Nephron progenitor cell (in vitro differentiated cells): ENCODE data around the gene HCLS1.
A peak's percentile ranks its signal among the peaks of the same experiment; 100 is the strongest.

Source experiments
- DNase-seq: peaks from one replicate; pipeline ENCODE4 v3.0.0; 2021
- H3K27ac Mint-ChIP-seq: 2 replicates; pipeline ENCODE4 v1.8.0; 2021; ENCODE audit warnings: mild to moderate bottlenecking, moderate library complexity, mixed read lengths
- H3K27me3 Mint-ChIP-seq: 2 replicates; pipeline ENCODE4 v1.8.0; 2021; ENCODE audit warnings: mild to moderate bottlenecking, low read depth, mixed read lengths; ENCODE audit not compliant: poor library complexity
- H3K36me3 Mint-ChIP-seq: 2 replicates; pipeline ENCODE4 v1.8.0; 2021; ENCODE audit warnings: low read depth, mixed read lengths
- H3K4me1 Mint-ChIP-seq: 2 replicates; pipeline ENCODE4 v1.8.0; 2021; ENCODE audit warnings: mixed read lengths
- H3K4me3 Mint-ChIP-seq: 2 replicates; pipeline ENCODE4 v1.8.0; 2021; ENCODE audit warnings: mild to moderate bottlenecking, moderate library complexity, mixed read lengths
- H3K9me3 Mint-ChIP-seq: 2 replicates; pipeline ENCODE4 v1.8.0; 2021; ENCODE audit warnings: mild to moderate bottlenecking, moderate library complexity, mixed read lengths
- TF ChIP-seq, protein P1 (sequence below): fragments of 200-600 bp; sonication (generic); IDR thresholded peaks from 2 replicates; pipeline ENCODE4 v1.5.0; 2021; ENCODE audit warnings: antibody characterized with exemption

The HCLS1 gene

DNA sequence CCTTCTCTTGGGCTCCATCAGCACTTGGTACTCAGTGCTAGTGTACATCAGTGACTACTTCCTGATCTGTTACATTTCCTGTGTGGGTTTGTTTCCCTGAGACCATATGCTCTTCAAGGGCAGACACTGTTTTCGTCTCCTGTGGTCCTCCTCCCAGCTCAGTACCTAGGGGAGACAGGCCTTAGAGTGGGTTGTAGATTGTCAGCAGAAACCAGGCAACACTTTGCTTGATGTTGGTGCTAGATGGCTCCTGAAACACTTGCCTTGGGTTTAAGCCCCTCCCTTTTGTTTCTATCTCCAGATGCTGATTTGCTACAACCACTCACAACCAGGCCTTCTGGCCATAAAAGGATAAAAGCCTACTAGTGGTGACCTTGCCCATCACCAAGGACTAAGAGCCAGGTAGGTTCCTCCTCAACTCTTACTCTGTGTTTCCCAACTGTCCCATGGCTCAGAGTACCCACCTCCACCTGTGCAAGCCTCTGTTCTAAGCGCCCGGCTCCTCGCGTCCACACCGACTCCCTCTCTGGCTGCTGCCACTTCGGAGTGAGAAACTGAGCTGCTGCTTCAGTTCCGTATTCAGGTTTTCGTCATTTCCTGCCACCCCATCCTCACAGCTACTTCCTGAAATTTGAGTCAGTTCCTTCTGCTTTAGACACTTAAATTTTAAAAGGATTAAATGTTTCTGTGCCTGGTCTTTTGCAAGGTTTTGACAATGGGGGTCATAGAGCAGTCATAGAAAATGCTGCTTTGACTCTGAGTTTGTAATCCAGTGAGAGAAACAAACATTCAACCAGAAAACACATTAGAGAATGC lies at the start of gene HCLS1:
Gene HCLS1, minus strand, starts transcription at position 548 of the 816 bp plus-strand sequence. CDS start 2,556 bp downstream, outside the sequence.
- Mint-ChIP-seq H3K4me3 (no peak within 1 kb of the TSS), H3K4me1 (no peaks in the 10 kb centered on the region), H3K9me3 (no peaks in the 10 kb centered on the region), H3K36me3 (peaks cover 14% of the 10 kb centered on the region), H3K27ac (peak within 1 kb of the TSS; percentile 23), H3K27me3 (no peaks in the 10 kb centered on the region)
- TF ChIP-seq, protein P1, sequence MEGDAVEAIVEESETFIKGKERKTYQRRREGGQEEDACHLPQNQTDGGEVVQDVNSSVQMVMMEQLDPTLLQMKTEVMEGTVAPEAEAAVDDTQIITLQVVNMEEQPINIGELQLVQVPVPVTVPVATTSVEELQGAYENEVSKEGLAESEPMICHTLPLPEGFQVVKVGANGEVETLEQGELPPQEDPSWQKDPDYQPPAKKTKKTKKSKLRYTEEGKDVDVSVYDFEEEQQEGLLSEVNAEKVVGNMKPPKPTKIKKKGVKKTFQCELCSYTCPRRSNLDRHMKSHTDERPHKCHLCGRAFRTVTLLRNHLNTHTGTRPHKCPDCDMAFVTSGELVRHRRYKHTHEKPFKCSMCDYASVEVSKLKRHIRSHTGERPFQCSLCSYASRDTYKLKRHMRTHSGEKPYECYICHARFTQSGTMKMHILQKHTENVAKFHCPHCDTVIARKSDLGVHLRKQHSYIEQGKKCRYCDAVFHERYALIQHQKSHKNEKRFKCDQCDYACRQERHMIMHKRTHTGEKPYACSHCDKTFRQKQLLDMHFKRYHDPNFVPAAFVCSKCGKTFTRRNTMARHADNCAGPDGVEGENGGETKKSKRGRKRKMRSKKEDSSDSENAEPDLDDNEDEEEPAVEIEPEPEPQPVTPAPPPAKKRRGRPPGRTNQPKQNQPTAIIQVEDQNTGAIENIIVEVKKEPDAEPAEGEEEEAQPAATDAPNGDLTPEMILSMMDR: no peak
- no peak for DNase-seq

- Mint-ChIP-seq H3K4me1 (no peaks in the 10 kb centered on the region), H3K9me3 (no peaks in the 10 kb centered on the region), H3K4me3 (no peak overlapping the region), H3K36me3 (peaks cover 68% of the 10 kb centered on the region), H3K27ac (no peak overlapping the region), H3K27me3 (peaks cover 2% of the 10 kb centered on the region)
- DNase-seq: no peak
- TF ChIP-seq, protein P1: no peak
Measured at GRCh38 chr3:121710347-121710746, 49.6 kb upstream of the HCLS1 start.

GRCh38 chr3:121707531-121708273 lies 47.0 kb upstream of the HCLS1 start:
- no peak overlapping the region for H3K4me3 Mint-ChIP-seq
- H3K9me3 Mint-ChIP-seq: peaks cover 11% of the 10 kb centered on the region
- H3K4me1 Mint-ChIP-seq: no peaks in the 10 kb centered on the region
- no peaks in the 10 kb centered on the region for H3K27me3 Mint-ChIP-seq
- no peak for DNase-seq
- H3K36me3 Mint-ChIP-seq: peaks cover 68% of the 10 kb centered on the region
- TF ChIP-seq, protein P1: no peak
- H3K27ac Mint-ChIP-seq: no peak overlapping the region

DNA sequence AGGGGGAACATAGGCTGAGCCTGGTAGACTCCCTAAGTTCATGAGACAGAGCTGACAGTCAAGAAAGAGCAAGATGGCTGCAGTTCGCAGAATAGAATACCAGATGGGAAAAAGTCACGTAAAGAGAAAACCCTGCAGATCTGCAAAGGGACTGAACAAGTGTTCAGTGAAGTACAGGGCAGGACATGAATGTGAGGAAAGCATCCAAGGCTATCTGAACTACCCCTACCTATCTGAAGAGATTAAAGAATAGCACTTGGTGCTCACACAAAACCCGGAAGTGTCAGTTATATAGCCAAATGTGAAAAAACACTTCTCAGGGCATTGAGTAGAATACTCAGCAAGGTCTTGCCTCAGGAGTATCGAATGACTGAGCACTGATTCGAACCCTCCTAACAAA lies 44.8 kb upstream of the HCLS1 start:
- Mint-ChIP-seq H3K36me3 (peaks cover 70% of the 10 kb centered on the region), H3K4me1 (no peaks in the 10 kb centered on the region), H3K27ac (no peak overlapping the region), H3K27me3 (no peaks in the 10 kb centered on the region), H3K9me3 (peaks cover 11% of the 10 kb centered on the region), H3K4me3 (no peak overlapping the region)
- no peak for DNase-seq
- TF ChIP-seq, protein P1: no peak

- H3K4me1 Mint-ChIP-seq: no peaks in the 10 kb centered on the region
- H3K27me3 Mint-ChIP-seq: no peaks in the 10 kb centered on the region
- no peak overlapping the region for H3K27ac Mint-ChIP-seq
- TF ChIP-seq, protein P1: no peak
- peaks cover 66% of the 10 kb centered on the region for H3K36me3 Mint-ChIP-seq
- peaks cover 11% of the 10 kb centered on the region for H3K9me3 Mint-ChIP-seq
- no peak overlapping the region for H3K4me3 Mint-ChIP-seq
- DNase-seq: no peak
Measured at GRCh38 chr3:121703973-121704372, 43.3 kb upstream of the HCLS1 start.
